Activated T-cell treated with anti-CD3 and anti-CD28 coated beads for 1 hour (primary cell): ENCODE measurements around the gene EHBP1.
"Not testable (repeated sequence)": the region's sequence is repeated elsewhere in the genome, so short reads cannot be mapped to it uniquely, and the experiment has no call there.

ENCODE experiments used
- DNase-seq: peaks from one replicate; pipeline ENCODE4 v3.0.0-alpha.2; 2020; ENCODE audit warnings: low read depth

Gene EHBP1

DNA sequence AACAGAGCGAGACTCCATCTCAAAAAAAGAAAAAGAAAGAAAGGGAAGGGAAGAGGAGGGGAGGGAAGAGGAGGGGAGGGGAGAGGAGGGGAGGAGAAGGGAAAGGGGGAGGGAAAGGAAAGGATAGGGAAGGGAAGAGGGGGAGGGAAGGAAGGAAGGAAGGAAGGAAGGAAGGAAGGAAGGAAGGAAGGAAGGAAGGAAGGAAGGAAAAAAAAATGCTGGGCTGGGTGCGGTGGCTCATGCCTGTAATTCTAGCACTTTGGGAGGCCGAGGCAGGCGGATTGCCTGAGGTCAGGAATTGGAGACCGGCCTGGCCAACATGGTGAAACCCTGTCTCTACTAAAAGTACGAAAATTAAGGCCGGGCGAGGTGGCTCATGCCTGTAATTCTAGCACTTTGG lies 314.2 kb downstream of the EHBP1 start:
- DNase-seq: not testable (repeated sequence)

DNA sequence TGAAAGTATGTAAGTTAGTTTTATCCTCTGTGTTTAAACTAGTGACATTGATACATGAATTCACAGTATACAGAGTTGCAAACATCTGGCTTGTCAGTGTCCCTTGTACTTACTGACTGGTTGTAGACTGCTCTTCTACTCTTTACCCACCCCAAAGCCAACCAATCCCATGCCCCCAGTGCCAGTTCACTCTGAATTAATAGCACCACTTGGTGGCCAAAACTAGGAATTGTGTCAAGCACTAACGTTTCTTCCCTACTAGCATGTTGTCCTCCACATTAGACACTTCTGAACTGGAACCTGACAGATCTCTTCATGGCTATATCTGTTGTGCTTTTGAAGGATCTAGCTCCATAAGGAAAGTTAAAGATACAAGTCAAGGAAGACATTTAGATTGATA lies 317.9 kb downstream of the EHBP1 start:
- DNase-seq: no peak

- DNase-seq: no peak
Measured at GRCh38 chr2:63027220-63027619, 321.7 kb downstream of the EHBP1 start.

- no peak for DNase-seq
Measured at GRCh38 chr2:63029058-63029457, 323.5 kb downstream of the EHBP1 start.

DNA sequence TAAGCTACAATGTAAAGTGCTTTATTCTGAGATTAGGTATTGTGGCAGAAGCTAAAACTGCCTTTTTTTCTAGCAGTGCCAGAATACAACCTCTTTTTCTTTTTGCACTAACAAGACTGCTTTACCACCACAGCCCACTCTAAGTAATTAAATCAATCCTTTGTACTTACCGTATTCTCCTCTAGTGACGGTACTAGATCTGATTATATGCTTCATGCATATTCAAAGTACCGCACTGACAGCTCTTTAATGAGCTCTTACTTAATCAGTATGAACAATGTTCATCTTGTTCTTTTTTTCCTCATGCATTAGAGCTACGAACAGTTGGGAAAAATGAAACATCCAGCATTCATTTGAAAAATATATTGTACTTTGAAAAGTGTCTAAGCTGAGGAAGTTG lies 329.0 kb downstream of the EHBP1 start:
- DNase-seq: no peak

GRCh38 chr2:63035169-63035568 lies 329.7 kb downstream of the EHBP1 start:
- DNase-seq: no peak

DNA sequence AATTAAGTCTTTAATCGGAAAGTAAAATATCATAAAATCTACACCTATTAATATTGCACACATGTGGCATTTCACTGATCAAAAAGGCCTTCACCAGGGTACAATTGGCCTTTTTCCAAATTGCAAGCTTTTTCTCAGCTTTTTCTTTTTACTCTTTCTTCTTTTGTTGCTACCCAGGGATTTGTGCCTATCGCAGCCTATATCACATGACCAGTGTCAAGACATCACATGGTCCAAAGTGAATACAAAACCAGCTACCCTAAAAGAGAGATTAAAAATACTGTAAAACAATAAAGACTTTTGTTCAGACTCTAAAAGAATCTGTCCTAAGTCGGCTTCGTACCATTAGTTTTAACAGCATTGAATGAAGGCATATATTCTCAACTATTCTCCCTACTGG lies 330.1 kb downstream of the EHBP1 start:
- no peak for DNase-seq

- DNase-seq: no peak
Measured at GRCh38 chr2:63038034-63038433, 332.5 kb downstream of the EHBP1 start.

- DNase-seq: no peak
Measured at GRCh38 chr2:63040586-63040985, 335.1 kb downstream of the EHBP1 start.

GRCh38 chr2:63041592-63041991 lies 336.1 kb downstream of the EHBP1 start:
- no peak for DNase-seq

- DNase-seq: no peak
Measured at GRCh38 chr2:63044362-63045327, 339.1 kb downstream of the EHBP1 start.

DNA sequence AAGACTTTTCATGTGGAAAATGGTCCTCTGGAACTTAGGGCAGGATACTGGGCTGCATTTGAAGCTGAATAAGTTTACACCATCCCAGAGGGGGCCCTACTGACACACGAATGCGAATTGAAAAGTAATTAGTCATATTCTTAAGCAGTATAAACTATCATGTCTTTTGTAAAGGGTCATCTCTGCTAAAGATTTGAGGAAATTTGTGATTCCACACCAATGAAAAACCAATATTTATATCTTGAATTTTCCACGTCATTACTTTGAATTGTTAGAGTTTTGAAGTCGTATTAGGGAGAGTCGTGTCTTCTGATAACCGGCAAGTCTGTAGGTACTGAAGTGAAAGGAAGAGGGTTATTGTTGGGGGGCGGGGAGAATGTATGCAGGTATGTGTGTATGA lies 341.0 kb downstream of the EHBP1 start:
- DNase-seq: no peak

DNA sequence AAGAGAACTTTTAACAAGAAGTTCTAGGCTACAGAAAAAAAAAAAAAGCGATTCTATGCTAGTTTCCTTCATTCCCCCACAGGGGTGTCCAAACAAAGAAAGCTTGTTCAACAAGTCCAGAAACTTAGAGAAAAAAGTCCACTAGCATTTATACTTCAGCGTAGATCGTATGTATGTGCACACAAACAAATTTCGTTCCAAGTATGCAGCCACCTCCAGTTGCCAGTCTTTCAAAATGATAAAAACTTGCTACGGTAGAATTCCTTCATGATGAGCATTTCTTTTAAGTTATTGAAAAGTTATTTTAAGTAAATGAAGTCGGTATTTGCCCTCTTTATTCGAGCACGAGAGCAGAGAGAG lies 341.4 kb downstream of the EHBP1 start:
- no peak for DNase-seq

GRCh38 chr2:63047321-63048279 lies 342.1 kb downstream of the EHBP1 start:
- no peak for DNase-seq

- no peak for DNase-seq
Measured at GRCh38 chr2:63048367-63049171, 343.1 kb downstream of the EHBP1 start.

- no peak for DNase-seq
Measured at GRCh38 chr2:63049211-63049969, 343.9 kb downstream of the EHBP1 start.

GRCh38 chr2:63049970-63050333 lies 344.4 kb downstream of the EHBP1 start:
- DNase-seq: no peak

GRCh38 chr2:63050334-63051041 lies 345.0 kb downstream of the EHBP1 start, which contains the start of gene OTX1:
TSS of gene OTX1 (plus strand) at chr2:63050830. CDS start at chr2:63052991, 2,161 bp downstream.
- no peak for DNase-seq

- DNase-seq: no peak
Measured at GRCh38 chr2:63051042-63051794, 345.7 kb downstream of the EHBP1 start.
